ENCODE data around the gene TCERG1L.

TCERG1L gene

GRCh38 chr10:131277969-131278368 lies 33.6 kb downstream of the TCERG1L start:
- no peak for TF ChIP-seq CTCF (conservative IDR thresholded peaks at IDR 0.05)
- no peak overlapping the region for H3K27ac ChIP-seq

- no peak overlapping the region for H3K27ac ChIP-seq
Measured at GRCh38 chr10:131277278-131277677, 34.2 kb downstream of the TCERG1L start.

GRCh38 chr10:131275691-131276090 lies 35.8 kb downstream of the TCERG1L start:
- no peak for TF ChIP-seq CTCF (conservative IDR thresholded peaks at IDR 0.05)

More at GRCh38 chr10:131277278-131277677, 34.2 kb downstream of the TCERG1L start:
- TF ChIP-seq CTCF (conservative IDR thresholded peaks at IDR 0.05), result no peak

GRCh38 chr10:131274883-131275282 lies 36.6 kb downstream of the TCERG1L start:
- H3K27ac ChIP-seq, result no peak overlapping the region
- no peak for TF ChIP-seq CTCF (conservative IDR thresholded peaks at IDR 0.05)

More at GRCh38 chr10:131275691-131276090, 35.8 kb downstream of the TCERG1L start:
- no peak overlapping the region for H3K27ac ChIP-seq

GRCh38 chr10:131274133-131274880 lies 37.2 kb downstream of the TCERG1L start:
- no peak overlapping the region for H3K27ac ChIP-seq
- TF ChIP-seq CTCF (conservative IDR thresholded peaks at IDR 0.05), result no peak

- no peak for TF ChIP-seq CTCF (conservative IDR thresholded peaks at IDR 0.05)
- no peak overlapping the region for H3K27ac ChIP-seq
Measured at GRCh38 chr10:131273476-131273875, 38.0 kb downstream of the TCERG1L start.

GRCh38 chr10:131272897-131273451 lies 38.5 kb downstream of the TCERG1L start:
- no peak overlapping the region for H3K27ac ChIP-seq
- no peak for TF ChIP-seq CTCF (conservative IDR thresholded peaks at IDR 0.05)
